ENCODE measurements around the gene OXCT1.

Gene OXCT1

DNA sequence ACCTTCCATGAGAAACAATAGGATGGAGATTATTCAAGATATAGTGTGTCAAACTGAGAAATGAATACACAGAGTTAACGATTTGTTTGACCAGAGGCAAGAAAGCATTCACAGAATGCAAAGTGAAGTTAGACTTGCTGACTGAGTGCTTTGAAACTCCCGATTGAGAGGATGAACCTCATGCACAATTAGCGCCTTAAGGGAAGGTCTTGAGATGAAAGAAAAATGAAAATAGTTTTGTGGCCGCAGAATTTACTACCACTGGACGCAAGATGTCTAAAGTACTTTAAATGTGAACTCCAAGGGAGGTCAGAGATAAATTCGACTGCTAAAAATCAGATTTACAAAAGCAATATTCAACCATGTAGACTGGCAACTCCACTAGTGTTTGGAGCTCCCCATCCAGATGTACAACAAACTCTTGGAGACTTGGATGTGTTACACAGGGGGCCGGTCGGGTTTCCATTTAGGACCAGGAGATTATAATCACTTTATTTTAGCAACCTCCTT is 33.2 kb upstream of the OXCT1 start:
- DNase-seq (ENCODE audit: low read depth): no peak
- TF ChIP-seq POLR2A (IDR thresholded peaks at IDR 0.05; ENCODE audit: extremely low read depth, insufficient read length) (no peak), MYC (IDR thresholded peaks at IDR 0.05; ENCODE audit: low read depth, low read length) (no peak)
- TF ChIP-seq, protein P1, sequence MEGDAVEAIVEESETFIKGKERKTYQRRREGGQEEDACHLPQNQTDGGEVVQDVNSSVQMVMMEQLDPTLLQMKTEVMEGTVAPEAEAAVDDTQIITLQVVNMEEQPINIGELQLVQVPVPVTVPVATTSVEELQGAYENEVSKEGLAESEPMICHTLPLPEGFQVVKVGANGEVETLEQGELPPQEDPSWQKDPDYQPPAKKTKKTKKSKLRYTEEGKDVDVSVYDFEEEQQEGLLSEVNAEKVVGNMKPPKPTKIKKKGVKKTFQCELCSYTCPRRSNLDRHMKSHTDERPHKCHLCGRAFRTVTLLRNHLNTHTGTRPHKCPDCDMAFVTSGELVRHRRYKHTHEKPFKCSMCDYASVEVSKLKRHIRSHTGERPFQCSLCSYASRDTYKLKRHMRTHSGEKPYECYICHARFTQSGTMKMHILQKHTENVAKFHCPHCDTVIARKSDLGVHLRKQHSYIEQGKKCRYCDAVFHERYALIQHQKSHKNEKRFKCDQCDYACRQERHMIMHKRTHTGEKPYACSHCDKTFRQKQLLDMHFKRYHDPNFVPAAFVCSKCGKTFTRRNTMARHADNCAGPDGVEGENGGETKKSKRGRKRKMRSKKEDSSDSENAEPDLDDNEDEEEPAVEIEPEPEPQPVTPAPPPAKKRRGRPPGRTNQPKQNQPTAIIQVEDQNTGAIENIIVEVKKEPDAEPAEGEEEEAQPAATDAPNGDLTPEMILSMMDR (IDR thresholded peaks at IDR 0.05; ENCODE audit: low read depth, low read length): no peak
- TF ChIP-seq, protein P2, sequence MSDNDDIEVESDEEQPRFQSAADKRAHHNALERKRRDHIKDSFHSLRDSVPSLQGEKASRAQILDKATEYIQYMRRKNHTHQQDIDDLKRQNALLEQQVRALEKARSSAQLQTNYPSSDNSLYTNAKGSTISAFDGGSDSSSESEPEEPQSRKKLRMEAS (IDR thresholded peaks at IDR 0.05; ENCODE audit: low read depth, low read length): no peak
- H3K4me3 ChIP-seq (ENCODE audit: low read depth, low read length): peak overlapping the region; percentile 89

DNA sequence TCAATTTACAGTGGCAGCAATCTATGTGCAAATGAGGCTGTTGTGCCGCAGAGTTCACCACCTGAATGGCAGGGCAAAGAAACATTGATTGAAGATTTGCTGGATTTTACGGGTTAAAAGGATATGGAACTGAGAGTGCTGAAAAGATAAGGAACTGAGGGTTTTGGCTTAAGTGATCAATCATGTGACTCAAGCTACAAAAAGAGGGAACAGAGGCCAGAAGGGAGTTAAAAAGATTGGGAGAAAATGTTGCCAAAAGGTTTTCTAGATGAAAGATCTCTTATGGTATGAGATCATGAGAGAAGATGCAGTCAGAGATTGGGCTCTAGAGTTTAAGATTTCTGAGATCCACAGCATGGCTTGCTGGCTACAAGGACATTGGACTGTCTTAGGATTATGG is 26.0 kb upstream of the OXCT1 start:
- DNase-seq (ENCODE audit: low read depth): no peak
- no peak overlapping the region for H3K4me3 ChIP-seq (ENCODE audit: low read depth, low read length)
- TF ChIP-seq, protein P2 (IDR thresholded peaks at IDR 0.05; ENCODE audit: low read depth, low read length): no peak
- TF ChIP-seq, protein P1 (IDR thresholded peaks at IDR 0.05; ENCODE audit: low read depth, low read length): no peak
- TF ChIP-seq POLR2A (IDR thresholded peaks at IDR 0.05; ENCODE audit: extremely low read depth, insufficient read length): no peak
- no peak for TF ChIP-seq MYC (IDR thresholded peaks at IDR 0.05; ENCODE audit: low read depth, low read length)

DNA sequence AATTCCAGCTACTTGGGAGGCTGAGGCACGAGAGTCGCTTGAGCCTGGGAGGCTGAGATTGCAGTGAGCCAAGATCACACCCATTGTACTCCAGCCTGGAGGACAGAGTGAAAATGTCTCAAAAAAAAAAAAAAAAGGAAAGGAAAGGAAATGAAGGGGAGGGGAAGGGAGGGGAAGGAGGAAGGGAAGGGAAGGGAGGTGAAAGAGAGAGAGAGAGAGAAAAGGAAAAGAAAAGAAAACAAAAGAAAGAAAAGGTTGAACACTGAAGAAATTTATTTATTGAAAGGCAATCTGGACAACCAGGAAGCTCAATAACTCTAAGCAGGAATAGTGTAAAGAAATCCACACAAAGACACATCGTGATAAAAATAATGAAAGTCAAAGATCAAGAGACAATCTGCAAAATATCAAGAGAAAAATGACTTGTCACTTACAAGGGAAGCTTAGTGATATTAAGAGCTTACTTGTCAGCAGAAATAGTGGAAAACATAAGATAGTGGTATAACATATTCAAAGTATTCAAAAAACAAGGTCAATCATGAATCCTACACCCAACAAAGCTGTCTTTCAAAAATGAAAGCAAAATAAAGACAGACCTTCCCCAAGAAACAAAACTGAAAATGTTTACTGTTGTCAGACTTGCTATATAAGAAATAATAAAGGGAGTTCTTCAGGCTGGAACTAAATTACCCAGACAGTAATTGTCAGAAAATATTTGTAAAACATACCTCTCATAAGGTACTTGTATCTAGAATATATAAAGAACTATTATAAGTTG is 23.0 kb upstream of the OXCT1 start:
- DNase-seq (ENCODE audit: low read depth): no peak
- H3K4me3 ChIP-seq (ENCODE audit: low read depth, low read length): no peak overlapping the region
- TF ChIP-seq, protein P2 (IDR thresholded peaks at IDR 0.05; ENCODE audit: low read depth, low read length): no peak
- no peak for TF ChIP-seq MYC (IDR thresholded peaks at IDR 0.05; ENCODE audit: low read depth, low read length)

DNA sequence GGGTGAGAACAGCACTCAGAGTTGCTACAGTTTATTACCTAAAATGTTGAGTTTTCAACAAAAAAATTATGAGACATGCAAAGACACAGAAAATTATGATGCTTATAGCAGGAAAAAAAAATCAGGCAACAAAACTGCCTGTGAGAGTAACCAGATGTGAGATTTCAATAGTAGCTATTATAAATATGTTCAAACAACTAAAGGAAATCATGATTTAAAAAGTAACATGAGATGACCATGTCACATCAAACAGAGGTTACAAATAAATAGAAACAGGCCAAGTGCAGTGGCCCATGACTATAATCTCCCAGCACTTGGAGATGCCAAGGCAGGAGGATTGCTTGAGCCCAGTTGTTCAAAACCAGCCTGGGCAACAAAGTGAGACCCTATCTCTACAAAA is 21.8 kb upstream of the OXCT1 start:
- DNase-seq (ENCODE audit: low read depth): no peak
- TF ChIP-seq POLR2A (IDR thresholded peaks at IDR 0.05; ENCODE audit: extremely low read depth, insufficient read length): no peak

DNA sequence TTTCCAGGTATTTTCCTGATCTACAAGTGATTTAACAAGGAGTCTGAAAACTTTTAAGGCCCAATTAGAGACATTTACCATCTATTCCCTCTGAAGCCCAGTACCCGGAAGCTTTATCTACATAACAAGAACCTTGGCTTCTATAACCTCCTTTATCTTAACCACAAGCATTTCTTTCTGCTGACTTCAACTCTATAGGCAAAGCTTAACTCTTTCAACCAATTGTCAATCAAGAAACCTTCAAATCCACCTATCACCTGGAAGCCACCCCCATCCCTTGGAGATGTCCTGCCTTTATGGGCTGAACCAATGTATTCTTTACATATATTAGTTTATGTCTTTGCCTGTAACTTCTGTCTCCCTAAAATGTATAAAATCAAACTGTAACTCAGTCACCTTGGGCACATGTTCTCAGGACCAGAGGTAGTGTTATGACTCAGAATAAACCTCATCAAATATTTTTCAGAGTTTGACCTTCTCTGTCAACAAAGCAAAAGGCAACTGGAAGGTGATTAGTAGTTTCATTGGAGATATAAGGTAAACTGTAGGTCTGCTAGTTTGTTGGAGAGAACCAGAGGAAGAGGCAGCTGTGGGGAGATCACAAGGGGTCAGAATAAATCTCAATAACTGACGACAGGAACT is 21.0 kb upstream of the OXCT1 start:
- no peak for DNase-seq (ENCODE audit: low read depth)
- TF ChIP-seq MYC (IDR thresholded peaks at IDR 0.05; ENCODE audit: low read depth, low read length) (no peak), POLR2A (IDR thresholded peaks at IDR 0.05; ENCODE audit: extremely low read depth, insufficient read length) (no peak)
- TF ChIP-seq, protein P1 (IDR thresholded peaks at IDR 0.05; ENCODE audit: low read depth, low read length): no peak
- no peak overlapping the region for H3K4me3 ChIP-seq (ENCODE audit: low read depth, low read length)

More for the DNA sequence above, 21.8 kb upstream of the OXCT1 start:
- no peak overlapping the region for H3K4me3 ChIP-seq (ENCODE audit: low read depth, low read length)

DNA sequence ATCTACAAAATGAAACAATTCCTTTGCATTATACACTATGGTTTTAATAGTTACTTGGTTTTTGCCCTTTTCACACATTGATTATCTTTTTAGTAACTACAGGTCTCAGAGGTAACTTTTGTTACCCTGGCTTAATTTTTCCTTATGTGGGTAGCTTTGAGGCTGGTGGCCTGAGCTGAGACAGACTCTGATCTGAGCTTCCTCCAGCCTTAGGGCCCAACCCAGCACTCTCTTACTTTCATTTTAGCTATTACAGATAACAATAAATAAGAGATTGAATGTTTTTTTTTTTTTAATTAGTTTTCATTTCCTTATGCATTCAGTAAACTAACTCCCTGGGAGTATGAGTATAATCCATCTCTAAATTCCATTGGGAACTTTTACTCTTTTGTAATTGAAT is 15.1 kb upstream of the OXCT1 start:
- DNase-seq (ENCODE audit: low read depth): no peak
- H3K4me3 ChIP-seq (ENCODE audit: low read depth, low read length): no peak overlapping the region
- TF ChIP-seq, protein P1 (IDR thresholded peaks at IDR 0.05; ENCODE audit: low read depth, low read length): no peak
- no peak for TF ChIP-seq POLR2A (IDR thresholded peaks at IDR 0.05; ENCODE audit: extremely low read depth, insufficient read length)
- TF ChIP-seq, protein P2 (IDR thresholded peaks at IDR 0.05; ENCODE audit: low read depth, low read length): no peak
- TF ChIP-seq MYC (IDR thresholded peaks at IDR 0.05; ENCODE audit: low read depth, low read length): no peak
